ENCODE results near the gene NADSYN1.

NADSYN1 gene

GRCh38 chr11:71461696-71462095, 8.7 kb downstream of the NADSYN1 start:
- TF ChIP-seq CTCF (IDR thresholded peaks at IDR 0.05; ENCODE audit: insufficient read depth, low read depth, low read length, missing control alignments), result no peak
- H3K4me3 ChIP-seq (ENCODE audit: low read depth, low read length), result no peak overlapping the region
- DNase-seq (ENCODE audit: low read depth), result no peak

GRCh38 chr11:71462726-71463125, 9.7 kb downstream of the NADSYN1 start:
- no peak for DNase-seq (ENCODE audit: low read depth)
- H3K4me3 ChIP-seq (ENCODE audit: low read depth, low read length), result no peak overlapping the region
- TF ChIP-seq CTCF (IDR thresholded peaks at IDR 0.05; ENCODE audit: insufficient read depth, low read depth, low read length, missing control alignments), result no peak

GRCh38 chr11:71463331-71464211, 10.6 kb downstream of the NADSYN1 start:
- no peak for DNase-seq (ENCODE audit: low read depth)
- no peak overlapping the region for H3K4me3 ChIP-seq (ENCODE audit: low read depth, low read length)
- no peak for TF ChIP-seq CTCF (IDR thresholded peaks at IDR 0.05; ENCODE audit: insufficient read depth, low read depth, low read length, missing control alignments)

- no peak for TF ChIP-seq CTCF (IDR thresholded peaks at IDR 0.05; ENCODE audit: insufficient read depth, low read depth, low read length, missing control alignments)
- DNase-seq (ENCODE audit: low read depth), result no peak
- H3K4me3 ChIP-seq (ENCODE audit: low read depth, low read length), result no peak overlapping the region
Observed at GRCh38 chr11:71465054-71465453, 12.1 kb downstream of the NADSYN1 start.

- DNase-seq (ENCODE audit: low read depth), result no peak
- H3K4me3 ChIP-seq (ENCODE audit: low read depth, low read length), result no peak overlapping the region
- TF ChIP-seq CTCF (IDR thresholded peaks at IDR 0.05; ENCODE audit: insufficient read depth, low read depth, low read length, missing control alignments), result no peak
Observed at GRCh38 chr11:71466358-71466757, 13.4 kb downstream of the NADSYN1 start.

GRCh38 chr11:71467164-71467563, 14.2 kb downstream of the NADSYN1 start:
- no peak for TF ChIP-seq CTCF (IDR thresholded peaks at IDR 0.05; ENCODE audit: insufficient read depth, low read depth, low read length, missing control alignments)
- DNase-seq (ENCODE audit: low read depth), result no peak
- no peak overlapping the region for H3K4me3 ChIP-seq (ENCODE audit: low read depth, low read length)

GRCh38 chr11:71470946-71471345, 17.9 kb downstream of the NADSYN1 start:
- DNase-seq (ENCODE audit: low read depth), result no peak
- TF ChIP-seq CTCF (IDR thresholded peaks at IDR 0.05; ENCODE audit: insufficient read depth, low read depth, low read length, missing control alignments), result no peak

More at GRCh38 chr11:71470946-71471345, 17.9 kb downstream of the NADSYN1 start:
- no peak overlapping the region for H3K4me3 ChIP-seq (ENCODE audit: low read depth, low read length)
